ENCODE results near the gene MYLK.

MYLK gene

GRCh38 chr3:123767564-123768292 lies 116.4 kb downstream of the MYLK start:
- DNase-seq: no peak

GRCh38 chr3:123767009-123767372 lies 117.1 kb downstream of the MYLK start:
- no peak for DNase-seq

- DNase-seq: no peak
Measured at GRCh38 chr3:123766193-123767008, 117.7 kb downstream of the MYLK start.

GRCh38 chr3:123765475-123766128 lies 118.5 kb downstream of the MYLK start:
- DNase-seq: no peak

- DNase-seq: no peak
Measured at GRCh38 chr3:123764647-123765046, 119.5 kb downstream of the MYLK start.

- no peak for DNase-seq
Measured at GRCh38 chr3:123762805-123763204, 121.3 kb downstream of the MYLK start.

GRCh38 chr3:123760817-123761216 lies 123.3 kb downstream of the MYLK start:
- DNase-seq: no peak

GRCh38 chr3:123759871-123760270 lies 124.3 kb downstream of the MYLK start:
- DNase-seq: no peak

GRCh38 chr3:123759311-123759710 lies 124.8 kb downstream of the MYLK start:
- no peak for DNase-seq

GRCh38 chr3:123758081-123758564 lies 126.0 kb downstream of the MYLK start:
- peak; percentile 65 for DNase-seq

GRCh38 chr3:123757281-123757940 lies 126.7 kb downstream of the MYLK start:
- DNase-seq: no peak

GRCh38 chr3:123755501-123755900 lies 128.6 kb downstream of the MYLK start:
- no peak for DNase-seq

GRCh38 chr3:123755085-123755484 lies 129.0 kb downstream of the MYLK start:
- no peak for DNase-seq

GRCh38 chr3:123753286-123753685 lies 130.8 kb downstream of the MYLK start:
- DNase-seq: no peak

GRCh38 chr3:123752228-123752627 lies 131.9 kb downstream of the MYLK start:
- DNase-seq: no peak

GRCh38 chr3:123751433-123751832 lies 132.7 kb downstream of the MYLK start:
- no peak for DNase-seq

GRCh38 chr3:123750659-123751420 lies 133.3 kb downstream of the MYLK start:
- DNase-seq: no peak

- no peak for DNase-seq
Measured at GRCh38 chr3:123750209-123750608, 133.9 kb downstream of the MYLK start.

- no peak for DNase-seq
Measured at GRCh38 chr3:123749711-123750110, 134.4 kb downstream of the MYLK start.

GRCh38 chr3:123745184-123745855 lies 138.8 kb downstream of the MYLK start:
- DNase-seq: no peak

GRCh38 chr3:123744064-123744463 lies 140.1 kb downstream of the MYLK start:
- no peak for DNase-seq

- DNase-seq: no peak
Measured at GRCh38 chr3:123743121-123743520, 141.0 kb downstream of the MYLK start.

Measured in NCI-H1436 treated with DMSO at 0.1 percent for 48 hours (cell line).